ENCODE measurements around the gene S1PR5.

Gene S1PR5

DNA sequence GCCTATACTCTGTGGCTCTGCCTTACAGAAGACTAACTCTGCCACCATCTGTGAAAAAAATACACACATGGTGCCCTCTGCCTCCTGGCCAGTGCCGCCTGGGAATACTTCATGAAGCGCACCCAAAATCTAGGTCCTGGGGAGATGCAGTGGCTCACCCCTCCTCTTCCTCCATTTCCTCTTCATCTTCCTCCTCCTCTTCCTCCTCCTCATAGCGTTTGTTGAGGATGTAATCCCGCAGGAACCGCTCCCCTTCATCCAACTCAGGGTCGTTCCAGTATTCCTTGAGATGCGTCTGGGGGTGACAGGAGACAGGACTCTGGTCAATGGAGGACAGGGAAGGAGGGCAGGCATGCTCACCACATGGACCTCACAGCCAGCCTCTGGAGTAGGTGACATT, 42.9 kb upstream of the S1PR5 start:
- peaks cover 67% of the 10 kb centered on the region for H3K36me3 ChIP-seq (ENCODE audit: control insufficient read depth, low read length)
- no peak overlapping the region for H3K4me2 ChIP-seq (ENCODE audit: low read length)
- H3K27me3 ChIP-seq (ENCODE audit: control insufficient read depth, low read length): no peaks in the 10 kb centered on the region
- peaks cover 14% of the 10 kb centered on the region for H3K79me2 ChIP-seq (ENCODE audit: control insufficient read depth, low read length)
- no peak overlapping the region for H3K4me3 ChIP-seq (ENCODE audit: low read length)
- 0 out of 2 replicates have a peak, but pooled peaks cover 3% of the 10 kb centered on the region for H3F3A ChIP-seq (ENCODE audit: control insufficient read depth, insufficient read depth)
- H3K9me2 ChIP-seq (replicated peaks; ENCODE audit: control insufficient read depth, low read length): no peaks in the 10 kb centered on the region
- peaks cover 17% of the 10 kb centered on the region for H3K4me1 ChIP-seq (ENCODE audit: control insufficient read depth, low read length)
- no peak for TF ChIP-seq EZH2phosphoT487 (IDR thresholded peaks at IDR 0.05; ENCODE audit: borderline replicate concordance, low read length)
- TF ChIP-seq, protein P1, sequence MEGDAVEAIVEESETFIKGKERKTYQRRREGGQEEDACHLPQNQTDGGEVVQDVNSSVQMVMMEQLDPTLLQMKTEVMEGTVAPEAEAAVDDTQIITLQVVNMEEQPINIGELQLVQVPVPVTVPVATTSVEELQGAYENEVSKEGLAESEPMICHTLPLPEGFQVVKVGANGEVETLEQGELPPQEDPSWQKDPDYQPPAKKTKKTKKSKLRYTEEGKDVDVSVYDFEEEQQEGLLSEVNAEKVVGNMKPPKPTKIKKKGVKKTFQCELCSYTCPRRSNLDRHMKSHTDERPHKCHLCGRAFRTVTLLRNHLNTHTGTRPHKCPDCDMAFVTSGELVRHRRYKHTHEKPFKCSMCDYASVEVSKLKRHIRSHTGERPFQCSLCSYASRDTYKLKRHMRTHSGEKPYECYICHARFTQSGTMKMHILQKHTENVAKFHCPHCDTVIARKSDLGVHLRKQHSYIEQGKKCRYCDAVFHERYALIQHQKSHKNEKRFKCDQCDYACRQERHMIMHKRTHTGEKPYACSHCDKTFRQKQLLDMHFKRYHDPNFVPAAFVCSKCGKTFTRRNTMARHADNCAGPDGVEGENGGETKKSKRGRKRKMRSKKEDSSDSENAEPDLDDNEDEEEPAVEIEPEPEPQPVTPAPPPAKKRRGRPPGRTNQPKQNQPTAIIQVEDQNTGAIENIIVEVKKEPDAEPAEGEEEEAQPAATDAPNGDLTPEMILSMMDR (IDR thresholded peaks at IDR 0.05; ENCODE audit: low read depth, low read length, poor library complexity, severe bottlenecking): no peak
- H3K9me3 ChIP-seq (ENCODE audit: control insufficient read depth, insufficient read depth, low read length): no peaks in the 10 kb centered on the region
- no peaks in the 10 kb centered on the region for H4K20me1 ChIP-seq (ENCODE audit: control insufficient read depth, insufficient read depth, low read depth, low read length)
- no peak overlapping the region for H3K27ac ChIP-seq (ENCODE audit: low read depth, low read length)

DNA sequence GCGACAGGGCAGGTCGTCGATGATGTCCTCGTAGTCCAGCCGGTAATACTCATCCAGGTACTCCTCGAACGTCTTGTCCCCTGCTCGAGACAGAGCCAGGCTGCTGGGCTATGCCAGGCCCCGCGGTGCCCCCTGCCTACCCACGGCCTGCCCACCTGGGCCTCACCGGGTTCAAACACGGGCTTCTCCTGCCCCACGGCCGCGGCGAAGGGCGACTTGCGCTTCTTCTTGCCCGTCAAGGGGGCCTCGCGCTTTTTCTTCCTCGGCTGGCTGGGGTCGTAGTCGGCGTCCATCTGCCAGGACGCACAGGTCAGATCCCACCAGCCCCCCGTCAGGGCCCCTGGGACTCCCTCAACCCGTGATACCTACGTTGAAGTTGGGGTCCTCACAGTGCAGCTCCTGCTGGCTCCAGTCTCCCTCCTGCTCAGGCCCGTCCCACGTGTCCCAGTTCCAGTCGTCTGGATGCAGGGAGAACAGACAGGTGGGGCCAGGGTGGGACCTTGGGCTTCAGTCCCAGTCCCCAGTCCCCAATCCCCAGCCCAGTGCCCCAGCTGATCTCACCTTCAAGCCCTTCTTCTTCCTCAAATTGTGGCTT, 40.5 kb upstream of the S1PR5 start:
- Histone ChIP-seq H3K9me2 (replicated peaks; ENCODE audit: control insufficient read depth, low read length) (no peaks in the 10 kb centered on the region), H3K4me3 (ENCODE audit: low read length) (no peak overlapping the region), H3K27me3 (ENCODE audit: control insufficient read depth, low read length) (no peaks in the 10 kb centered on the region), H3K36me3 (ENCODE audit: control insufficient read depth, low read length) (peaks cover 83% of the 10 kb centered on the region), H3K4me1 (ENCODE audit: control insufficient read depth, low read length) (peaks cover 32% of the 10 kb centered on the region), H3K4me2 (ENCODE audit: low read length) (no peak overlapping the region), H3K79me2 (ENCODE audit: control insufficient read depth, low read length) (no peaks in the 10 kb centered on the region), H3K9me3 (ENCODE audit: control insufficient read depth, insufficient read depth, low read length) (no peaks in the 10 kb centered on the region), H3F3A (ENCODE audit: control insufficient read depth, insufficient read depth) (peaks cover 22% of the 10 kb centered on the region), H4K20me1 (ENCODE audit: control insufficient read depth, insufficient read depth, low read depth, low read length) (no peaks in the 10 kb centered on the region), H3K27ac (ENCODE audit: low read depth, low read length) (no peak overlapping the region)
- no peak for TF ChIP-seq EZH2phosphoT487 (IDR thresholded peaks at IDR 0.05; ENCODE audit: borderline replicate concordance, low read length)
- TF ChIP-seq, protein P1 (IDR thresholded peaks at IDR 0.05; ENCODE audit: low read depth, low read length, poor library complexity, severe bottlenecking): no peak

DNA sequence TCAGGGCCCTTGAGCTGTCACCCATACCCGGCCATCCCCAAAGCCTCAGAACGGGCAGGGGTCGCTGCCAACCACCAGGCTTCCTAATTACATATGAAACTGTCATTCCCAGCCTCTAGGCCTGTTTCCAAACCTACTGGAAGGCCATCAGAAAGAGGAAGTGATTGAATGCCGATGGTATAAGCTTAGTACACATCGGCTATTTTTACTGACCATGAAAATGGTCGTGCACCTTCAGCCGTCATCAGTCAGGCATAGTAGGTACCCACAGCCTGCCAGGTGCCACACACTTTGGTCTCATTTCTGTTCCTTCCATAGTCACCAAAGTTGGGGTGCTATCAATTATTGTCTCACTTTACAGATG, 38.3 kb upstream of the S1PR5 start:
- H3K79me2 ChIP-seq (ENCODE audit: control insufficient read depth, low read length): no peaks in the 10 kb centered on the region

More for the DNA sequence above, 38.3 kb upstream of the S1PR5 start:
- Histone ChIP-seq H3K27me3 (ENCODE audit: control insufficient read depth, low read length) (no peaks in the 10 kb centered on the region), H4K20me1 (ENCODE audit: control insufficient read depth, insufficient read depth, low read depth, low read length) (no peaks in the 10 kb centered on the region), H3K4me3 (ENCODE audit: low read length) (no peak overlapping the region), H3K4me2 (ENCODE audit: low read length) (no peak overlapping the region), H3F3A (ENCODE audit: control insufficient read depth, insufficient read depth) (peaks cover 22% of the 10 kb centered on the region), H3K36me3 (ENCODE audit: control insufficient read depth, low read length) (peaks cover 83% of the 10 kb centered on the region), H3K27ac (ENCODE audit: low read depth, low read length) (0 out of 2 replicates have a peak overlapping the region, but pooled peaks have one; percentile 60), H3K9me3 (ENCODE audit: control insufficient read depth, insufficient read depth, low read length) (no peaks in the 10 kb centered on the region), H3K9me2 (replicated peaks; ENCODE audit: control insufficient read depth, low read length) (no peaks in the 10 kb centered on the region), H3K4me1 (ENCODE audit: control insufficient read depth, low read length) (peaks cover 41% of the 10 kb centered on the region)
- TF ChIP-seq, protein P1 (IDR thresholded peaks at IDR 0.05; ENCODE audit: low read depth, low read length, poor library complexity, severe bottlenecking): no peak
- TF ChIP-seq EZH2phosphoT487 (IDR thresholded peaks at IDR 0.05; ENCODE audit: borderline replicate concordance, low read length): no peak

Measured in DOHH2 (cell line).